Neural progenitor cell (in vitro differentiated cells): ENCODE measurements around the gene CNGA3. TPM values are rescaled to one million over a fixed set of nuclear protein-coding genes. Genes with fewer than 3 reads are reported as not detected.
A peak's percentile ranks its signal among the peaks of the same experiment; 100 is the strongest.

Source experiments
- DNase-seq: peaks from one replicate; pipeline ENCODE4 v3.0.0-alpha.2; 2016; ENCODE audit warnings: low spot score
- H2AFZ ChIP-seq: fragments of 200-600 bp; sonication (generic); replicated peaks from 2 replicates; pipeline ENCODE4 v1.6.1; 2016; ENCODE audit warnings: antibody characterized with exemption
- H3F3A ChIP-seq: fragments of 200-600 bp; sonication (generic); 2 replicates; pipeline ENCODE4 v1.6.1; 2016; ENCODE audit warnings: antibody characterized with exemption, low read depth
- H3K27ac ChIP-seq: fragments of 200-600 bp; sonication (generic); 2 replicates; pipeline ENCODE4 v1.5.1; 2016; ENCODE audit warnings: mild to moderate bottlenecking
- H3K27me3 ChIP-seq: fragments of 200-600 bp; sonication (generic); 2 replicates; pipeline ENCODE4 v1.6.1; 2016; ENCODE audit warnings: mild to moderate bottlenecking, moderate library complexity
- H3K36me3 ChIP-seq: fragments of 200-600 bp; sonication (generic); 2 replicates; pipeline ENCODE4 v1.5.1; 2016
- H3K4me1 ChIP-seq: fragments of 200-600 bp; sonication (generic); 2 replicates; pipeline ENCODE4 v1.6.1; 2016; ENCODE audit warnings: mixed run types
- H3K4me2 ChIP-seq: fragments of 200-600 bp; sonication (generic); 2 replicates; pipeline ENCODE4 v1.6.1; 2016
- H3K4me3 ChIP-seq: fragments of 200-600 bp; sonication (generic); 2 replicates; pipeline ENCODE4 v1.5.1; 2016
- H3K79me2 ChIP-seq: fragments of 200-600 bp; sonication (generic); 2 replicates; pipeline ENCODE4 v1.6.1; 2016; ENCODE audit warnings: low read depth
- H3K9ac ChIP-seq: fragments of 200-600 bp; sonication (generic); 2 replicates; pipeline ENCODE4 v1.6.1; 2016
- H3K9me3 ChIP-seq: fragments of 200-600 bp; sonication (generic); 2 replicates; pipeline ENCODE4 v1.5.1; 2016; ENCODE audit warnings: low read depth
- H4K20me1 ChIP-seq: fragments of 200-600 bp; sonication (generic); 2 replicates; pipeline ENCODE4 v1.6.1; 2016; ENCODE audit warnings: low read depth
- H3K27ac Mint-ChIP-seq: 3 replicates; pipeline ENCODE4 v1.8.0; 2021; ENCODE audit warnings: mixed read lengths
- H3K27me3 Mint-ChIP-seq: 2 replicates; pipeline ENCODE4 v1.8.0; 2022; ENCODE audit warnings: low read depth, mild to moderate bottlenecking, inconsistent platforms, moderate library complexity, mixed read lengths; ENCODE audit not compliant: insufficient read depth
- H3K36me3 Mint-ChIP-seq: 3 replicates; pipeline ENCODE4 v1.8.0; 2021; ENCODE audit warnings: mixed read lengths
- H3K4me1 Mint-ChIP-seq: 3 replicates; pipeline ENCODE4 v1.8.0; 2021; ENCODE audit warnings: mixed read lengths
- H3K4me3 Mint-ChIP-seq: 3 replicates; pipeline ENCODE4 v1.8.0; 2021; ENCODE audit warnings: mild to moderate bottlenecking, moderate library complexity, mixed read lengths
- H3K9me3 Mint-ChIP-seq: 3 replicates; pipeline ENCODE4 v1.8.0; 2020; ENCODE audit warnings: mixed read lengths
- CTCF ChIP-seq: fragments of 200-600 bp; sonication (generic); IDR thresholded peaks from 2 replicates; pipeline ENCODE4 v1.5.1; 2017; ENCODE audit warnings: antibody characterized with exemption, mild to moderate bottlenecking
- EZH2 ChIP-seq: fragments of 200-600 bp; sonication (generic); IDR thresholded peaks from 2 replicates; pipeline ENCODE4 v1.6.1; 2017; ENCODE audit warnings: antibody characterized with exemption, mild to moderate bottlenecking, moderate library complexity
- EZH2phosphoT487 ChIP-seq: fragments of 200-600 bp; sonication (generic); IDR thresholded peaks from 2 replicates; pipeline ENCODE4 v1.6.1; 2017; ENCODE audit warnings: antibody characterized with exemption
- total RNA-seq: library from RNA; depleted of rRNA; stranded (reverse); fragments of >200 nt; gene quantifications from 2 replicates; pipeline ENCODE4 v1.2.3, GENCODE V29; 2015; ENCODE audit warnings: low replicate concordance

The CNGA3 gene
- total RNA-seq: not detected in 2 replicates

- no peaks in the 10 kb centered on the region for H3K79me2 ChIP-seq
- H3K9ac ChIP-seq: no peak within 1 kb of the TSS
- H4K20me1 ChIP-seq: peaks cover 33% of the 10 kb centered on the region
- peak; percentile 65 for TF ChIP-seq EZH2phosphoT487
- no peak for TF ChIP-seq CTCF
- peak; percentile 54 for TF ChIP-seq EZH2
- H3K36me3 ChIP-seq: no peaks in the 10 kb centered on the region
- H3F3A ChIP-seq: peaks cover 14% of the 10 kb centered on the region
- peak within 1 kb of the TSS; percentile 78 for H3K4me2 ChIP-seq
- Mint-ChIP-seq H3K27ac (no peak within 1 kb of the TSS), H3K36me3 (no peaks in the 10 kb centered on the region), H3K9me3 (peaks cover 5% of the 10 kb centered on the region), H3K4me1 (peaks cover 36% of the 10 kb centered on the region), H3K27me3 (peaks cover 34% of the 10 kb centered on the region), H3K4me3 (peak within 1 kb of the TSS; percentile 85)
- no peak within 1 kb of the TSS for H3K27ac ChIP-seq
- H3K4me1 ChIP-seq: peaks cover 23% of the 10 kb centered on the region
- DNase-seq: peak; percentile 80
- H3K4me3 ChIP-seq: peak within 1 kb of the TSS; percentile 47
- no peaks in the 10 kb centered on the region for H3K9me3 ChIP-seq
- H3K27me3 ChIP-seq: peaks cover 87% of the 10 kb centered on the region
- no peak within 1 kb of the TSS for H2AFZ ChIP-seq
These were observed at the start of gene CNGA3 for GRCh38 chr2:98346311-98347236. CNGA3 (plus strand) TSS chr2:98346456; CDS start chr2:98369976, 23,520 bp downstream.

GRCh38 chr2:98297817-98298682 lies 48.2 kb upstream of the CNGA3 start:
- H2AFZ ChIP-seq: no peak overlapping the region
- H3K4me1 ChIP-seq: peaks cover 15% of the 10 kb centered on the region
- no peak overlapping the region for H3K27ac Mint-ChIP-seq
- no peak overlapping the region for H3K4me2 ChIP-seq
- no peak overlapping the region for H3K9ac ChIP-seq
- no peaks in the 10 kb centered on the region for H3K36me3 ChIP-seq
- H3K9me3 ChIP-seq: no peaks in the 10 kb centered on the region
- no peaks in the 10 kb centered on the region for H3F3A ChIP-seq
- peaks cover 3% of the 10 kb centered on the region for H3K27me3 Mint-ChIP-seq
- H3K4me3 ChIP-seq: no peak overlapping the region
- no peaks in the 10 kb centered on the region for H3K79me2 ChIP-seq
- TF ChIP-seq CTCF (peak; percentile 20), EZH2phosphoT487 (no peak)
- H3K36me3 Mint-ChIP-seq: no peaks in the 10 kb centered on the region
- no peaks in the 10 kb centered on the region for H3K27me3 ChIP-seq
- no peaks in the 10 kb centered on the region for H3K9me3 Mint-ChIP-seq
- H4K20me1 ChIP-seq: no peaks in the 10 kb centered on the region
- H3K27ac ChIP-seq: no peak overlapping the region
- peaks cover 29% of the 10 kb centered on the region for H3K4me1 Mint-ChIP-seq
- no peak overlapping the region for H3K4me3 Mint-ChIP-seq
- no peak for DNase-seq

- Histone ChIP-seq H3K4me2 (no peak overlapping the region), H3K36me3 (no peaks in the 10 kb centered on the region), H3K9me3 (no peaks in the 10 kb centered on the region), H3K4me1 (peaks cover 15% of the 10 kb centered on the region), H3K27me3 (no peaks in the 10 kb centered on the region), H4K20me1 (no peaks in the 10 kb centered on the region), H3F3A (no peaks in the 10 kb centered on the region), H3K4me3 (no peak overlapping the region), H3K79me2 (no peaks in the 10 kb centered on the region), H3K27ac (no peak overlapping the region), H3K9ac (no peak overlapping the region), H2AFZ (no peak overlapping the region)
- no peak for DNase-seq
- Mint-ChIP-seq H3K36me3 (no peaks in the 10 kb centered on the region), H3K4me1 (peaks cover 29% of the 10 kb centered on the region), H3K9me3 (no peaks in the 10 kb centered on the region), H3K4me3 (no peak overlapping the region), H3K27ac (no peak overlapping the region), H3K27me3 (peaks cover 4% of the 10 kb centered on the region)
- TF ChIP-seq EZH2phosphoT487: no peak
- no peak for TF ChIP-seq CTCF
- TF ChIP-seq EZH2: no peak
These were observed 47.5 kb upstream of the CNGA3 start for GRCh38 chr2:98298683-98299164.
